Right lobe of liver (tissue), 4 donors: Measurements from ENCODE around the gene BMAL1.

Experiments
- POLR2A ChIP-seq: fragments of 450-650 bp; IDR thresholded peaks from one replicate; pipeline ENCODE4 v1.6.1; 2017; ENCODE audit warnings: antibody characterized with exemption, mild to moderate bottlenecking
- TF ChIP-seq, protein P1 (sequence below), 4 donors: fragments of 200-600 bp in 3 of 4; fragments of 450-650 bp in 1 of 4; IDR thresholded peaks; one replicate each; pipeline versions ENCODE4 v1.5.1 to v1.8.0; 2016 to 2022; ENCODE audit warnings: antibody characterized with exemption in 4 of 4, mild to moderate bottlenecking in 2 of 4
- donor health status: DM: no; HTN: no; CAD: no.
- donor health status: DM: no; HTN: no; CAD: no.
- donor health status: DM: no; HTN: yes; CAD: no.

DNA sequence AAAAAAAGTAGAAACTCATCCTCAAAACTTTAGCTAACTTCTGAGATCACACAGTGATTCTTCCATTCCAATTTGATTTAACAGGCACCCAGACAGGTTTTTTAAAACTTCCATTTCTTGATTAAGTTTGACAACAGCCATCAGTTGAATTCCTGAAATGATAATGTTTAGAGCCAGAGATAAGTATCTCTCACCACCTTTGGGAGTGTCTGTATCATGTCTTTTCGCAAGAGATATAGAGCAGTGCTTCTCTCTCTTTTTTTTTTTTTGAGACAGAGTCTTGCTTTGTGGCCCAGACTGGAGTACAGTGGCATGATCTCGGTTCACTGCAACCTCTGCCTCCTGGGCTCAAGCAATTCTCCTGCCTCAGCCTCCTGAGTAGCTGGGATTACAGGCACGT lies 41.7 kb upstream of the BMAL1 start:
- no peak for TF ChIP-seq POLR2A
- TF ChIP-seq, protein P1, sequence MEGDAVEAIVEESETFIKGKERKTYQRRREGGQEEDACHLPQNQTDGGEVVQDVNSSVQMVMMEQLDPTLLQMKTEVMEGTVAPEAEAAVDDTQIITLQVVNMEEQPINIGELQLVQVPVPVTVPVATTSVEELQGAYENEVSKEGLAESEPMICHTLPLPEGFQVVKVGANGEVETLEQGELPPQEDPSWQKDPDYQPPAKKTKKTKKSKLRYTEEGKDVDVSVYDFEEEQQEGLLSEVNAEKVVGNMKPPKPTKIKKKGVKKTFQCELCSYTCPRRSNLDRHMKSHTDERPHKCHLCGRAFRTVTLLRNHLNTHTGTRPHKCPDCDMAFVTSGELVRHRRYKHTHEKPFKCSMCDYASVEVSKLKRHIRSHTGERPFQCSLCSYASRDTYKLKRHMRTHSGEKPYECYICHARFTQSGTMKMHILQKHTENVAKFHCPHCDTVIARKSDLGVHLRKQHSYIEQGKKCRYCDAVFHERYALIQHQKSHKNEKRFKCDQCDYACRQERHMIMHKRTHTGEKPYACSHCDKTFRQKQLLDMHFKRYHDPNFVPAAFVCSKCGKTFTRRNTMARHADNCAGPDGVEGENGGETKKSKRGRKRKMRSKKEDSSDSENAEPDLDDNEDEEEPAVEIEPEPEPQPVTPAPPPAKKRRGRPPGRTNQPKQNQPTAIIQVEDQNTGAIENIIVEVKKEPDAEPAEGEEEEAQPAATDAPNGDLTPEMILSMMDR (IDR thresholded peaks at IDR 0.05) = no peak
